ENCODE data around the gene MBNL1. TPM values are rescaled to one million over a fixed set of nuclear protein-coding genes. Genes with fewer than 3 reads are reported as not detected.

The MBNL1 gene
- polyA plus RNA-seq, 1 donor from 2014 or later: 12.7 TPM

DNA sequence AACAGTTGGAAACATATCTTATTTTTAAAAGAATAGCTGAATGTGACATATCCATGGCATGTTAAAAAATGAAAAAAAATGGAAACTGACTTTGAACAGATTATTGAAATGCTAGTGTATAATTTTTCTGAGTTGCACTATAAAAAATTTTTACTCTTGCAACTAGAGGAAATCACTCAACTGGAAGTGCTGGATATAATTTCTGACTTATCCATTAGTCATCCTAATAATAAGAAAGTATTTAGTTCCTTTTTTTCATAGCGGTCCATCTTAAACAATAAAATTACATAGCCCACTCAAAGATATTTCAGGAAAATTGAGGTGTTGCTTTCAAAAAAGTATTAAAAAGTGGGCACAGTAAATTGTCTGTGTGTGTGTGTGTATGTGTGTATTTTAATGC lies 80.7 kb downstream of the MBNL1 start:
- H3F3A ChIP-seq (ENCODE audit: insufficient read depth, low read length, poor library complexity, severe bottlenecking): no peaks in the 10 kb centered on the region
- TF ChIP-seq TAF1 (IDR thresholded peaks at IDR 0.05; ENCODE audit: low read depth): no peak
- TF ChIP-seq EP300 (conservative IDR thresholded peaks at IDR 0.05; ENCODE audit: poor library complexity, severe bottlenecking): no peak
- no peak for TF ChIP-seq RAD21 (conservative IDR thresholded peaks at IDR 0.05)
- TF ChIP-seq POLR2AphosphoS5 (IDR thresholded peaks at IDR 0.05): no peak
- TF ChIP-seq, protein P1, sequence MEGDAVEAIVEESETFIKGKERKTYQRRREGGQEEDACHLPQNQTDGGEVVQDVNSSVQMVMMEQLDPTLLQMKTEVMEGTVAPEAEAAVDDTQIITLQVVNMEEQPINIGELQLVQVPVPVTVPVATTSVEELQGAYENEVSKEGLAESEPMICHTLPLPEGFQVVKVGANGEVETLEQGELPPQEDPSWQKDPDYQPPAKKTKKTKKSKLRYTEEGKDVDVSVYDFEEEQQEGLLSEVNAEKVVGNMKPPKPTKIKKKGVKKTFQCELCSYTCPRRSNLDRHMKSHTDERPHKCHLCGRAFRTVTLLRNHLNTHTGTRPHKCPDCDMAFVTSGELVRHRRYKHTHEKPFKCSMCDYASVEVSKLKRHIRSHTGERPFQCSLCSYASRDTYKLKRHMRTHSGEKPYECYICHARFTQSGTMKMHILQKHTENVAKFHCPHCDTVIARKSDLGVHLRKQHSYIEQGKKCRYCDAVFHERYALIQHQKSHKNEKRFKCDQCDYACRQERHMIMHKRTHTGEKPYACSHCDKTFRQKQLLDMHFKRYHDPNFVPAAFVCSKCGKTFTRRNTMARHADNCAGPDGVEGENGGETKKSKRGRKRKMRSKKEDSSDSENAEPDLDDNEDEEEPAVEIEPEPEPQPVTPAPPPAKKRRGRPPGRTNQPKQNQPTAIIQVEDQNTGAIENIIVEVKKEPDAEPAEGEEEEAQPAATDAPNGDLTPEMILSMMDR (IDR thresholded peaks at IDR 0.05; ENCODE audit: poor library complexity, severe bottlenecking): no peak
- TF ChIP-seq EZH2 (IDR thresholded peaks at IDR 0.05; ENCODE audit: borderline replicate concordance, insufficient read depth, low read length, poor library complexity, severe bottlenecking): no peak
- no peak for TF ChIP-seq SMC3 (conservative IDR thresholded peaks at IDR 0.05; ENCODE audit: poor library complexity)
- TF ChIP-seq, protein P2, sequence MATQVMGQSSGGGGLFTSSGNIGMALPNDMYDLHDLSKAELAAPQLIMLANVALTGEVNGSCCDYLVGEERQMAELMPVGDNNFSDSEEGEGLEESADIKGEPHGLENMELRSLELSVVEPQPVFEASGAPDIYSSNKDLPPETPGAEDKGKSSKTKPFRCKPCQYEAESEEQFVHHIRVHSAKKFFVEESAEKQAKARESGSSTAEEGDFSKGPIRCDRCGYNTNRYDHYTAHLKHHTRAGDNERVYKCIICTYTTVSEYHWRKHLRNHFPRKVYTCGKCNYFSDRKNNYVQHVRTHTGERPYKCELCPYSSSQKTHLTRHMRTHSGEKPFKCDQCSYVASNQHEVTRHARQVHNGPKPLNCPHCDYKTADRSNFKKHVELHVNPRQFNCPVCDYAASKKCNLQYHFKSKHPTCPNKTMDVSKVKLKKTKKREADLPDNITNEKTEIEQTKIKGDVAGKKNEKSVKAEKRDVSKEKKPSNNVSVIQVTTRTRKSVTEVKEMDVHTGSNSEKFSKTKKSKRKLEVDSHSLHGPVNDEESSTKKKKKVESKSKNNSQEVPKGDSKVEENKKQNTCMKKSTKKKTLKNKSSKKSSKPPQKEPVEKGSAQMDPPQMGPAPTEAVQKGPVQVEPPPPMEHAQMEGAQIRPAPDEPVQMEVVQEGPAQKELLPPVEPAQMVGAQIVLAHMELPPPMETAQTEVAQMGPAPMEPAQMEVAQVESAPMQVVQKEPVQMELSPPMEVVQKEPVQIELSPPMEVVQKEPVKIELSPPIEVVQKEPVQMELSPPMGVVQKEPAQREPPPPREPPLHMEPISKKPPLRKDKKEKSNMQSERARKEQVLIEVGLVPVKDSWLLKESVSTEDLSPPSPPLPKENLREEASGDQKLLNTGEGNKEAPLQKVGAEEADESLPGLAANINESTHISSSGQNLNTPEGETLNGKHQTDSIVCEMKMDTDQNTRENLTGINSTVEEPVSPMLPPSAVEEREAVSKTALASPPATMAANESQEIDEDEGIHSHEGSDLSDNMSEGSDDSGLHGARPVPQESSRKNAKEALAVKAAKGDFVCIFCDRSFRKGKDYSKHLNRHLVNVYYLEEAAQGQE (IDR thresholded peaks at IDR 0.05; ENCODE audit: borderline replicate concordance): no peak
- no peak for TF ChIP-seq MXI1 (conservative IDR thresholded peaks at IDR 0.05; ENCODE audit: poor library complexity, severe bottlenecking)
- H3K9me3 ChIP-seq (ENCODE audit: low read length): no peaks in the 10 kb centered on the region
- no peaks in the 10 kb centered on the region for H3K27me3 ChIP-seq (ENCODE audit: insufficient read depth, low read depth, low read length)
- H3K4me2 ChIP-seq (ENCODE audit: low read length): no peak overlapping the region
- H3K9ac ChIP-seq (ENCODE audit: low read length): no peak overlapping the region
- no peaks in the 10 kb centered on the region for H3K9me2 ChIP-seq (ENCODE audit: insufficient read depth, low read length)
- H3K36me3 ChIP-seq (ENCODE audit: insufficient read depth, low read length): no peaks in the 10 kb centered on the region
- no peak overlapping the region for H3K4me3 ChIP-seq (ENCODE audit: low read length)
- H2AFZ ChIP-seq (ENCODE audit: low read depth, low read length): no peak overlapping the region
- no peaks in the 10 kb centered on the region for H4K20me1 ChIP-seq (ENCODE audit: insufficient read depth)
- H3K27ac ChIP-seq (ENCODE audit: low read length): no peak overlapping the region
- H3K79me2 ChIP-seq (replicated peaks; ENCODE audit: insufficient read depth, low read length): peaks cover 15% of the 10 kb centered on the region

DNA sequence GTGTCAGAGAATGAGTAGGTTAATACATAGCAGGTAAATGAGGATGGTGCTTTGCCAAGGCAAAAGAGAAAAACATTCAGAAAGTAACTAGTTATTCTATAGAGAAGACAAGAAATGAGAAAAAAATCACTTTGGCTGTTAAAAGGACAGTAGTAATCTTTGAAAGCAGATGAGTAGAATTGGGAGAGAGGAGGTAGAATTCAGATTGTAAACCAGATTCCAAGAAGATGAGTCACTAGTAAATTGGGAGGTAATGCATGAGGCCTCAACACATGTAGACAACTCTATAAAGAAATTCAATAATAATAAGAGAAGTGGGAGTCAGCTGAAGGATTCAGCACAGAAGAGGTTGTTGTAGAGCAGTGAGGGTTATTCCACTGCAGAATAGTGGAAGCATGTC lies 81.4 kb downstream of the MBNL1 start:
- no peaks in the 10 kb centered on the region for H4K20me1 ChIP-seq (ENCODE audit: insufficient read depth)
- H3K9ac ChIP-seq (ENCODE audit: low read length): no peak overlapping the region
- no peak for TF ChIP-seq EP300 (conservative IDR thresholded peaks at IDR 0.05; ENCODE audit: poor library complexity, severe bottlenecking)
- no peak for TF ChIP-seq TAF1 (IDR thresholded peaks at IDR 0.05; ENCODE audit: low read depth)
- TF ChIP-seq, protein P2 (IDR thresholded peaks at IDR 0.05; ENCODE audit: borderline replicate concordance): no peak
- no peak for TF ChIP-seq EZH2 (IDR thresholded peaks at IDR 0.05; ENCODE audit: borderline replicate concordance, insufficient read depth, low read length, poor library complexity, severe bottlenecking)
- TF ChIP-seq SMC3 (conservative IDR thresholded peaks at IDR 0.05; ENCODE audit: poor library complexity): no peak
- no peak for TF ChIP-seq RAD21 (conservative IDR thresholded peaks at IDR 0.05)
- TF ChIP-seq, protein P1 (IDR thresholded peaks at IDR 0.05; ENCODE audit: poor library complexity, severe bottlenecking): no peak
- no peak for TF ChIP-seq POLR2AphosphoS5 (IDR thresholded peaks at IDR 0.05)
- TF ChIP-seq MXI1 (conservative IDR thresholded peaks at IDR 0.05; ENCODE audit: poor library complexity, severe bottlenecking): no peak
- H3K36me3 ChIP-seq (ENCODE audit: insufficient read depth, low read length): no peaks in the 10 kb centered on the region
- peaks cover 18% of the 10 kb centered on the region for H3K79me2 ChIP-seq (replicated peaks; ENCODE audit: insufficient read depth, low read length)
- H3K27me3 ChIP-seq (ENCODE audit: insufficient read depth, low read depth, low read length): no peaks in the 10 kb centered on the region
- no peaks in the 10 kb centered on the region for H3K9me3 ChIP-seq (ENCODE audit: low read length)
- no peak overlapping the region for H3K27ac ChIP-seq (ENCODE audit: low read length)
- H2AFZ ChIP-seq (ENCODE audit: low read depth, low read length): no peak overlapping the region
- H3F3A ChIP-seq (ENCODE audit: insufficient read depth, low read length, poor library complexity, severe bottlenecking): no peaks in the 10 kb centered on the region
- no peak overlapping the region for H3K4me3 ChIP-seq (ENCODE audit: low read length)
- no peak overlapping the region for H3K4me2 ChIP-seq (ENCODE audit: low read length)
- no peaks in the 10 kb centered on the region for H3K9me2 ChIP-seq (ENCODE audit: insufficient read depth, low read length)

Measured in neural cell (in vitro differentiated cells).